ENCODE results near the gene SNRNP200.

The SNRNP200 gene

GRCh38 chr2:96323849-96324248 is 18.5 kb upstream of the SNRNP200 start:
- no peak for TF ChIP-seq POLR2A (IDR thresholded peaks at IDR 0.05; ENCODE audit: low read depth, low read length)
- TF ChIP-seq TAF1 (IDR thresholded peaks at IDR 0.05; ENCODE audit: borderline replicate concordance, low read depth, low read length) = no peak
- no peak for TF ChIP-seq POLR2AphosphoS5 (IDR thresholded peaks at IDR 0.05; ENCODE audit: low read depth, low read length)
- FAIRE-seq (no peak), DNase-seq (ENCODE audit: insufficient read length) (no peak)

- FAIRE-seq (peak; percentile 78), DNase-seq (ENCODE audit: insufficient read length) (peak; percentile 39)
- TF ChIP-seq TAF1 (IDR thresholded peaks at IDR 0.05; ENCODE audit: borderline replicate concordance, low read depth, low read length) = no peak; the same call in 1 of the 2 replicates
- peak; percentile 6; the same call in 1 of the 2 replicates for TF ChIP-seq POLR2AphosphoS5 (IDR thresholded peaks at IDR 0.05; ENCODE audit: low read depth, low read length)
- no peak for TF ChIP-seq POLR2A (IDR thresholded peaks at IDR 0.05; ENCODE audit: low read depth, low read length)
Measured at GRCh38 chr2:96320728-96321622, 15.6 kb upstream of the SNRNP200 start.

DNA sequence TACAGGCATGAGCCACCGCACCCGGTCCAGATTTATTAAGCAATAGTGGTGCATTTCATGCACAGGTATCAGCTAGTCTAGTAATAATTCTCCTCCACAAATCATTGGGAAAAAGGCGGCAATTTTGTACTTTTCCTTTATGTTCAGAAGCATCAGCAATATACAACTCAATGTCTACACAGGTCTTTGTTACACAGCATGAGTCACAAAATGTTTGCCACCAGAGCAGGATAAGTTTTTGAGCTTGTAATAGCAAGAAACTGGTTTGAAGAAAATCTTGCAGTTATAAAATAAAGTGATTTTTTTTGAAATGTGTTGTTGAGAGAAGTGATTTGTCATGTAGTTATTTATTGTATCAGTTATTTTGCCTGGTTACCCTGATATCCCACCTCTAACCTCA is 15.0 kb upstream of the SNRNP200 start:
- TF ChIP-seq TAF1 (IDR thresholded peaks at IDR 0.05; ENCODE audit: borderline replicate concordance, low read depth, low read length) = no peak
- TF ChIP-seq POLR2A (IDR thresholded peaks at IDR 0.05; ENCODE audit: low read depth, low read length) = no peak
- no peak for TF ChIP-seq POLR2AphosphoS5 (IDR thresholded peaks at IDR 0.05; ENCODE audit: low read depth, low read length)
- FAIRE-seq = no peak
- no peak for DNase-seq (ENCODE audit: insufficient read length)

DNA sequence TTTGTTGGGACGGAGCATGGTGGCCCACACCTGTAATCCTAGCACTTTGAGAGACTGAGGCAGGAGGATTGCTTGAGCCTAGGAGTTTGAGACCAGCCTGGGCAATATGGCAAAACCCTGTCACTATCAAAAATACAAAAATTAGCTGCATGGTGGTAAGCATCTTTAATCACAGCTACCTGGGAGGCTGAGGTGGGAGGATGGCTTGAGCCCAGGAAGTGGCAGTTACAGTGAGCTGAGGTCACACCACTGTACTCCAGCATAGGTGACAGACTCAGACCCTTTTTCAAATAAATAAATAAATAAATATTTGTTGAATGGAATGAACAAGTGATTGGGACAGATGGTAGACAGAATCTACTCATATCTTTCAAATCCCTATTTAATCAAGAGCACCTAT is 14.1 kb upstream of the SNRNP200 start:
- DNase-seq (ENCODE audit: insufficient read length) (no peak), FAIRE-seq (no peak)
- TF ChIP-seq POLR2AphosphoS5 (IDR thresholded peaks at IDR 0.05; ENCODE audit: low read depth, low read length) (no peak), TAF1 (IDR thresholded peaks at IDR 0.05; ENCODE audit: borderline replicate concordance, low read depth, low read length) (no peak), POLR2A (IDR thresholded peaks at IDR 0.05; ENCODE audit: low read depth, low read length) (no peak)

GRCh38 chr2:96318723-96319122 is 13.4 kb upstream of the SNRNP200 start:
- DNase-seq (ENCODE audit: insufficient read length) = no peak
- TF ChIP-seq TAF1 (IDR thresholded peaks at IDR 0.05; ENCODE audit: borderline replicate concordance, low read depth, low read length) (no peak), POLR2AphosphoS5 (IDR thresholded peaks at IDR 0.05; ENCODE audit: low read depth, low read length) (no peak), POLR2A (IDR thresholded peaks at IDR 0.05; ENCODE audit: low read depth, low read length) (no peak)
- no peak for FAIRE-seq

DNA sequence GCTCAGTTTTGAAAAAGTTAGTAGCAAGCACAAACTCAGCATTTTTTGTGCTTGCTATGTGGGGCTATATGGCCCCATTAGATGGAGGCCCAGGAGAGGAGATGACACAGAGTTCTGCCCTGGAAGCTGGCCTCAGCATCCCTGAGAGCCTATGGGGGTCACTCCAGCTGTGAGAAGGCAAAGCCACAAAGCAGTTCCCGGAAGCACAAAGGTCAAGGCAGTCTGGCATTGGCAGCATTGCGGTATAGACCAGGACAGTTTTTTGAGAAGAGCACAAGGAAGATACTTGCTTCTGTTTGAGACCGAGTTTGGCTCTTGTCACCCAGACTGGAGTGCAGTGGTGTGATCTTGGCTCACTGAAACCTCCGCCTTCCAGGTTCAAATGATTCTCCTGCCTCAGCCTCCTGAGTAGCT is 12.2 kb upstream of the SNRNP200 start:
- DNase-seq (ENCODE audit: insufficient read length) (no peak), FAIRE-seq (no peak)
- TF ChIP-seq POLR2AphosphoS5 (IDR thresholded peaks at IDR 0.05; ENCODE audit: low read depth, low read length) (no peak), TAF1 (IDR thresholded peaks at IDR 0.05; ENCODE audit: borderline replicate concordance, low read depth, low read length) (no peak)

DNA sequence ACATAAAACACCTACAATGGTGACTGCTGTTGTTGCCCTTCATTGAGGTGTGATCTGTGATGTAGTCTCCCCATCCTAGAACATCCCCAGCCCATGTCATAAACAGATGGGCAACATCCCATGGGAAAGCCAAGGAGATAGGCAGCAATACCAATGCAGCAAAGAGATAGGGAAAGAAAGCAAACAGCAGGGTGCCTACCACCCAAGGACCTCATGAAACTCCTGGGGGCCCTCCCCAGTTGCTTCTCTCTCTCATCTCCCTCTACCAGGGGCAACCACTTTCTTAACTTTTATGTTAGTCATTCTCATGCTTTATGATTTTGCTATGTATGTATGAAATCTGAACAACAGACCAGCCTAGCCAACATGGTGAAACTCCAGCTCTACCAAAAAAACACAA is 11.7 kb upstream of the SNRNP200 start:
- DNase-seq (ENCODE audit: insufficient read length) = no peak
- TF ChIP-seq POLR2AphosphoS5 (IDR thresholded peaks at IDR 0.05; ENCODE audit: low read depth, low read length) (no peak), TAF1 (IDR thresholded peaks at IDR 0.05; ENCODE audit: borderline replicate concordance, low read depth, low read length) (no peak), POLR2A (IDR thresholded peaks at IDR 0.05; ENCODE audit: low read depth, low read length) (no peak)
- no peak for FAIRE-seq

- no peak for TF ChIP-seq POLR2A (IDR thresholded peaks at IDR 0.05; ENCODE audit: low read depth, low read length)
- no peak for DNase-seq (ENCODE audit: insufficient read length)
- no peak for FAIRE-seq
Measured at GRCh38 chr2:96315400-96316071, 10.2 kb upstream of the SNRNP200 start.

- FAIRE-seq (no peak), DNase-seq (ENCODE audit: insufficient read length) (no peak)
- TF ChIP-seq POLR2AphosphoS5 (IDR thresholded peaks at IDR 0.05; ENCODE audit: low read depth, low read length) = no peak
Measured at GRCh38 chr2:96315005-96315399, 9.7 kb upstream of the SNRNP200 start.

GRCh38 chr2:96308248-96308647 is 2.9 kb upstream of the SNRNP200 start:
- DNase-seq (ENCODE audit: insufficient read length) (no peak), FAIRE-seq (no peak)
- TF ChIP-seq POLR2A (IDR thresholded peaks at IDR 0.05; ENCODE audit: low read depth, low read length) (no peak), TAF1 (IDR thresholded peaks at IDR 0.05; ENCODE audit: borderline replicate concordance, low read depth, low read length) (no peak), POLR2AphosphoS5 (IDR thresholded peaks at IDR 0.05; ENCODE audit: low read depth, low read length) (no peak)

- DNase-seq (ENCODE audit: insufficient read length) (no peak), FAIRE-seq (no peak)
- no peak for TF ChIP-seq POLR2A (IDR thresholded peaks at IDR 0.05; ENCODE audit: low read depth, low read length)
- TF ChIP-seq TAF1 (IDR thresholded peaks at IDR 0.05; ENCODE audit: borderline replicate concordance, low read depth, low read length) = no peak
- TF ChIP-seq POLR2AphosphoS5 (IDR thresholded peaks at IDR 0.05; ENCODE audit: low read depth, low read length) = no peak
Measured at GRCh38 chr2:96306370-96306769, 1.0 kb upstream of the SNRNP200 start.

DNA sequence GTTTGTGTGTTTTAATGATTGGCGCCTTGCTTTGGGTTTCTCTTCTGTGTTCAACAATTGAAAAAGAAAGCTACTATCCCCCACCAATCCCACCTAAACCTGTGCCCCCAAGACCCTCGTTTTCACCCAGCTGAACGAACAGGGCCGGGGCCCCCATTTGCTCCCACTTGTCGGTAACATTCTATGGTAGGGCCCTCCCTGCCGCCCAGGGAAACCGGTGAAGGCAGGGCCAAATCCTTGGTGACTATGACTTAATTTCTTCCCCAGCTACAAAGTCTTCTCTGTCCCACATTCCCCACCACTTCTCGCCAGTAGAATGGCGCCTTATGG is 598 bp upstream of the SNRNP200 start:
- DNase-seq (ENCODE audit: insufficient read length) (no peak), FAIRE-seq (no peak)

More for the DNA sequence above, 598 bp upstream of the SNRNP200 start:
- no peak for TF ChIP-seq TAF1 (IDR thresholded peaks at IDR 0.05; ENCODE audit: borderline replicate concordance, low read depth, low read length)
- no peak for TF ChIP-seq POLR2AphosphoS5 (IDR thresholded peaks at IDR 0.05; ENCODE audit: low read depth, low read length)
- no peak for TF ChIP-seq POLR2A (IDR thresholded peaks at IDR 0.05; ENCODE audit: low read depth, low read length)
